NCI-H345 (cell line): ENCODE results near the gene ITPK1.

Source experiments
- DNase-seq: peaks from one replicate; lab custom pipeline; 2025; lab: John Stamatoyannopoulos, UW

ITPK1 gene

DNA sequence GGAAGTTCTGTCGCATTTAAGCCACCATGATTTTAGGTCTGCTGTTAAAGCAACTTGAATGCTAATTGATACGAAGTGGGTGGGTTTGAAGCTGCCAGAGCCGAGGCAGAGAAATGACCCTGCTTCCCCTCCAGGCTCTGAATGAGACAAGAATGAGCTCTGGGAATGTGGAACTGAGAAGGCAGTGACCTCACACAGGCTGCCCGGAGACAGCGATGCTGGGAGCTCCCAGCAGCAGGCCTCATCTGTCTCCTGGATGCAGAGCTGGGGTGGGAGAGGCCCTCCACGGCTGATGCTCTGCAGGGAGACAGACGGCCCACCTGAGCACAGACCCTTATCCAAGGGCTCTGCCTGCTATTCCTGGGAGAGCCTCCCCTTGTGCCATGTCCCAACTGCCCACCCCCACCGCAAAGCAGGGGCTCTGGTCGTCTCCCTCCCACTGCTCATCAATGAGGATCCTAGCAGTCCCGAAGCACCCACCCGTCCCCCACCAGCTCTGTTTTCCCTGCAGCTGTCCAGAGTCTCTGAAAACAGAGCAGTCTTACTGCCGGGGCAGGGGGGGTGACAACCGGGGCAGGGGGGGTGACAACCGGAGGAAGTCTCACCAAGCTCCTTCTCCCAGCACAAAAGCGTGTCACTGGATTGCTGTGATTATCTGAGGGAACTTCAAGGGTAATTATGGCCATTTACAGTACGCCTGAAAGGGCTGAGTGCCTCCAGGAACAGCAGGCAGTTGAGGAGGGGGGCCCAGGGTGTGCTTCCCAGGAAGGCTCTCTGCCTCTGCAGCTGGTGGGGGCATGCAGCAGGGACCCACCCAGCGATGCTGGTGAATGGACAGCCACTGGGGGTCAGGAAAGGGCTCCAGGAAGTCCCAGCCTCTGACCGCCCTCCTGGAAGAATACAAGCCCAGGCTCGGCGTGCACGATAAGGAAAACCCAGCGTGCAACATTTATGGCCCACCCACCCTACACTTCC lies 125.0 kb downstream of the ITPK1 start:
- DNase-seq = no peak

DNA sequence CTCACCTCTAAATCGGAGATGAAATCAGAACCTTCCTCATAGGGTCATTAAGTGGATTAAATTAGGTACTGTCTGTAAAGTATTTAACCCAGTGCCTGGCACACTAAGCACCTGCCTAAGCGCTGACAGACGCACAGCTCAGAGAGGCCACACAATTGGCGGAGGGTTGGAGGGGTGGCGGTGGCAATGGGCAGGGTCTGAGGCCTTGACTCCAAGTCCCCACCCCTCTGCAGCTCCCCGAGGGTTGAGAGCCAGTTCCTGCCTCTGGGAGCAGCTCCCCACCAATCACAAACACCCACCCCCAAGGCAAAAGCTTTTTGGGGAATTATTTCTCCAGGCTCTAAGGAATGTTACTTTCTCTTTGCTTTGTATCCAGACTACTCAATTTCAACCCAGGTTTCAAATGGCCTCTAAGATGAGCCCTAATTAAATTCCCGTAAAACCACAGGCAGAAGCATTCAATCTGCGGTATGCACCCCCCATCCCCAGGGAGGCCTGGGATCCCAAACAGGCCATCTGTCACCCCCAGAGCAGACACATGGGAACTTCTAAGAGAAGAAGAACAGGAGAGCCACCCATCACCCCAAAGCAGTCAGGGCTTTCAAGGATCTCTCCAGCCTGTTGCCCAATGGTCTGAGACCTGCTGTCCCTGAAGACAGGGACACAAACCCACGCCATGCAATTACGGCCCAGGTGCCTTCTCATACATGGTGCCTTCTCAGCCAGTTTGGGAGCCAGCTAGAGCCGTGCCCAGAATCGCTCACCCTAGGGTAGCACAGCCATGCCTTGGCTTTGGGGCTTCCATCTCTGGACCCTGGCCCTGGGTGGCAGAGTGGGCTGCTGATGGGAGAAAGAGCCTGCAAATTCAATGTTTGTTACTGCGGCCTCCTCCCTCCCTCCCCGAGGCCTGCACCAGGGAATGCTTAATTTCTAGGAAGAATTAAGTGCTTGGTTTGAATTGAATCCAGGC lies 126.7 kb downstream of the ITPK1 start:
- no peak for DNase-seq

DNA sequence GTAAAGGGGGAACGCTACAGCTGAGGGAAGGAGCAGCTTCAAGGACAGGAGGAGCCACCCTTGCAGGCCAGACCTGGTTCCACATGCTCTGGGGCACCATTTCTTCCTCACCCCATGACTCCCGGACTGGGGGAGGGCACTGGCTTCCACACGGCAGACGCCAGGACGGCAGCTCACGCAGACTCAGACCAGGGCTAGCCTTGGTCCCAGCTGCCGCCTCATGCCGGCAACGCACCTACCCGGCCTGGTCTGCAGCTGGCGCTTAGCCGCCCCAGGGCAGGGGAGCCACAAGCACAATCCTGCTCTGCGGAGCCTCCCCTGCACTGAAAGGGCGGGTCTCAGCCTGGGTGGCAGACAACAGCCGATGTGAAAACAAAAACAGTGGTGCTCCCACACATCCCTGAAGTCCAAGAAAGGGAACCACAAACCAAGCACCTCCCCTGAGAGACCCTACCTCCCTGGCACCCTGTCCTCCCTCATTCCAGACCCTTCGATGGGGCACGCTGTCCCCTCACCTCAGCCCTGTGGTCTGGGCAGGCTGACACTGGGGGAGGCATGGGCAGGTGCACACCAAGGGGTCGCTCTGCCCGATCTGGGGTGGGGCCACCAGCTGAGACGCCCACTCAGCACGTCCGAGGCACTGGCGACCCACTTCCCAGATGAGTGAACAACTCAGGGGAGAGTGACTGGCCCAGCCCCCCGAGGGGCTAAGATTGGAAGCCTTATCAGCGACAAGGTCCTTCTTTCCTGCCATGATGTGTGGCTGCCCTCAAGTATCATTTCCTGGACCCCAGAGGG lies 127.8 kb downstream of the ITPK1 start:
- DNase-seq = no peak

DNA sequence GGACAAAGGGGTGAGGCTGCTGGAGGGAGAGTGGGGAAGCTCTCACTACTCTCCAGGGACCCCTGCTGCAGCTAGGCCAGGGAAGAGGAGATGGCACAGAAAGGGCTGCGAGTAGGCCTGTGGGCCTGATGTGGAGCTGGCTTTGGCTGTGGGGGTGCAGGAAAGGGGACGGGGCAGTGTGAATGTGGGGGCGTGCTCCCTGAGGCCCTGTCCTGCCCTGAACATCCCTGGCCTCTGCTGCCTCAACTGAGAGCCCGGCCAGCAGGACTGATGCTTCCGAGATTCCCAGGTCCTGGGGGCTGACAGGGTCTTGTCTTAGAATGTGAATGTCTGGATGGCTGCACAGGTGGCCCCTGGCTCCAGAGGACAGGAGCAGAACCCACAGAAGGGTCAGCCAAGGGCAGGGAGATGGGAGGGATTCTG lies 128.6 kb downstream of the ITPK1 start:
- DNase-seq = no peak

DNA sequence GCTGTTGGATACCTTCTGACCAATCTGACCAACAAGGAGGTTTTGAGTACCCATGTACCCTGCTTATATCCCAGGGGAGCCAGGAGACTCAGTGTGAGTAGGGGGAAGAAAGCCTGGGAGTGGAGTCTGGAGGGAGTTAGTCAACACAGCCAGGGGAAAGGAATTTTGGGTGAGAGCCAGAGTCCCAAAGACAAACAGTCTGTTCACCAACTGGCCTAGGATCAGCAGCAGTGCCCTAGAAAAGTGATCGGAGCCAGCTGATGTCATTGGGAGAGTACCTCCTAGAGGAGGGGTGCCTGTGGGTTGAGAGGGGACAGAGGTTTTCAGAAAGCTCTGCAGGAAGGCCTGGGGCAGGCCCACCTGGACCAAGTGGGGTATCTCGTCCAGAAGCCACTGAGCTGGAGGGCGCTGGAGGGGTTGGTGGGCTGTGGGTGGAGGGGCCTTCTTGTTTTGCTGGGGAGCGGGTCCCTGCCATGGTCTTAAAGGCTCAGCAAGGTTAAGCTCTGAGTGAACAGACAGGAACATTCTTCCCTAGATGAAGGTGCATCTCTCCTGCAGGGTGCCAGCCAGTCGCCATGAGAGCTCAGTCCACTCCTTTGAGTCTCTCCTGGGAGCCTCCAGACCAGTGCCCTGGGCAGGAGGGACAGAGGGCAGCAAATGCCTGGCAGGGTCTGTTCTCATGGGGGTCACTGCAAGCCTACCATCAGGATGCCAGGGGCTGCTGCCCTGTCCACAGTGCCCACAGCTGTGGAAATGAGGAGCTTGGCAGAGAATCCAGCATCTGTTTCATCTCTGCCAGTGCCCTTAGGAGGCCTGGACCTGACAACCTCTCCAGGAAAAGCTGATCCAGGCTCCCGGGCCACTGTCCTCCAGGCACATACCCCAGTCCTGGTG lies 129.2 kb downstream of the ITPK1 start:
- DNase-seq = no peak

DNA sequence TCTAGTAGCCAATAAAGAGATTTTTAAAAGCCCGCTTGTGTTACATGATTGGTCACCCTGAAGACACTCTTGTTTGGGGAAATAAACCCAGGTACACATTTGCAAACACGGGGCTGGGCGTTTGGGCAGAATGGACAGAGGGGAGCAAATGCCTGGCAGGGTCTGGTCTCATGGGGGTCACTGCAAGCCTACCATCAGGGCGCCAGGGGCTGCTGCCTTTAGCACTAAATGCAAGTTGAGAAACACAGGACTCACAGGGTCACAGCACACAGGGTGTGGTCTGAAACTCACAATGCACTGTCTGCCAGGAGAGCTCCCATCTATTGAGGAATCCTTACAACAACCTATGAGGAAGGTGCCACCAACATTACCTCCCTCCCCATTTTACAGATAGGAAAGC lies 130.2 kb downstream of the ITPK1 start:
- DNase-seq = no peak

DNA sequence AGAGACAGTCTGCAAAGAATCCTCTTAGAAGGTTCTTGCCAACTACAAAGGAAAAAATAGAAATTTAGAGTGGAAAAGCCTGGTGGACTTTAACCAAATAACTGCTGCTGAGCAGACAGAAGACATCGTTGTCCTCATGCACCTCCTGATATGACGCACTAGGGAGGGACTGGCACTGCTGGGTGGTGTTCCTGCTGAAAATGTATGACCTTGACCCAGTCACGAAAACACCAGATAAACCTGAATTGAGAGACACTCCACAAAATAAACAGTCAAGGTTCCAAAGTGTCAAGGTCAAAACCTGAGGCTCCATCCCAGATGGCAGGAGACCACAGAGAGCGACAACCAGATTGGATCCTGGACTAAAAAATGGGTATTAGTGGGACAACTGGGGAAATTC lies 130.8 kb downstream of the ITPK1 start:
- no peak for DNase-seq

DNA sequence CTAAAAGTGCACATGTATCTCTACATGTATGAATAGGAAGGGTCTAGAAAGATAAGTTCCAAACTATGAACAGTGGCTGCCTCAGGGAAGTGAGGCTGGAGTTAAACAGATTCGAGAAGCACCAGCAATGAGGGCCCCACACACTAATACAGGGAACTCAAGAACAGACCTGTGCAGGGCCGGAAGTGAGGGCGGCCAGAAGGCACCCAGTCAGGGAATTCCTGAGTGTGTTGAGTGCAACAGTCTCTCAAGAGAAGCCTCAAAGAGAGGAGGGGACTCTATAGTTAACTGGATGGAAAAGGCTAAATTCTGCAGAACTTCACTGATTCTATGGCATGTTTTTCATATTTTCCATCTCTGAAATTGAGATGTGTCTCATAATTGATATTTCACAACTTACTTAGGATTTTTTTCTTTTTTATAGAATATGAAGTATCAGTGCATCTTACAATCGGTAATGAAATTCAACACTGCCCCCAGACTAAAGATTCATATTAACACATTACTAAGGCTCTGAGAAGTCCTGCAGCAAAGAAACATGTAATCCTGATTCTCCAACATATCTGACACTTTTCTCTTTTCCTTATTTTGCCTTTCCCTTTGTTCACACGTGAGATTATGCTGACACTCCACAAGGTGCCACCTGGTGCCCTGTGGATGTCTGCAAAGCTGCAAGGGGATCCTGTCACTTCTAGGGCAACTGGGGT lies 131.5 kb downstream of the ITPK1 start:
- no peak for DNase-seq

DNA sequence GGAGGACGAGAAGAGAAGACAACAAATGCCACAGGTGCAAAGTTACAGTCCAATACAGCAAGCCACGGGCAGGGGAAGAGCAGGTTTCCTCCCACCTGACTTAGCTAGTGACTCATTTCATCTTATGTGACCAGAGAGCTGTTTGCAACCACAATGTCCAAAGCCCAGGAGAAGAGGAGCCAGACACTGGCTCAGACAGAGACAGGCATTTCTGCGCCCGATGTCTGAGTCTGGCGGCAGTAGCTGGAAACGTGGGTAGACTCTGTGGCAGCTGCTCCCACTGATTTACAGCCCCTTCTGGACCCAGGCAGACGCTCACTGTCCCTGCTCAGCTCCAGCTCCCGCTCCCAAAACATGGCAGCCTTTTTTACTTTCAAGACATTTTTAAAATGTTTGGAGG lies 132.8 kb downstream of the ITPK1 start:
- DNase-seq = no peak

DNA sequence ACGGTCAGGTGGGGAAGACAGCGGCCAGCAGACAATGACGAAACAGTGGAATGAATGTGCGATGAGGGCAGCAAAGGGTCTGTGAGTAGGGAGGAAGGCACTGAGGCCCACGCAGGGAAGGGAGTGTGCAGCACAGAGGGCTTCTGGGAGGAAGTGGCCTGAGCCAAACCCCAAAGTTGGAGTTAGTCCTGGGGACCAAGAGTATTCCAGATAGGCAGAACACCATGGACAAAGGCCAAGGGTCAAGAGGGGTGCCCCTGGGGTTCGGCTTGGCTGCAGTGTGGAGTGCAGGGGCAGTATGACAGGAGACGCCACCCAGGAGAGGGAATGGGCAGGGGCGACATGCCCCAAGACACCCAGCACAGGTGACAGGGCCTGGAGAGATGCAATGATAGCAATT lies 134.0 kb downstream of the ITPK1 start:
- DNase-seq = no peak

DNA sequence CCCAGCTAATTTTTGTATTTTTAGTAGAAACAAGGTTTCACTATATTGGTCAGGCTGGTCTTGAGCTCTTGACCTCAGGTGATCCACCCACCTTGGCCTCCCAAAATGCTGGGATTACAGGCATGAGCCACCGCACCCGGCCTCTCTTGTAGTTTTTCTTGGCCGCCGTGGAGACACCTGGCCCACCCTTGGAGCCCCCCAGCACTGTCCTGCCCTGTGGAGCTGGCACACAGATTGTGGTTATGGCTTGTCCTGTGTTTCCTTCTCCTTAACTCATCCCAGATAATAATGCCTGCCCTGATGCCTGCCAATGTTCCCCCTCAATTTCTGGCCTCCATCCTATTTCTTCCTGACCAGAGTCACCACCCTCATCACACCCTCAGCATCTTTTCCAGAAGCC lies 134.9 kb downstream of the ITPK1 start:
- DNase-seq = no peak

DNA sequence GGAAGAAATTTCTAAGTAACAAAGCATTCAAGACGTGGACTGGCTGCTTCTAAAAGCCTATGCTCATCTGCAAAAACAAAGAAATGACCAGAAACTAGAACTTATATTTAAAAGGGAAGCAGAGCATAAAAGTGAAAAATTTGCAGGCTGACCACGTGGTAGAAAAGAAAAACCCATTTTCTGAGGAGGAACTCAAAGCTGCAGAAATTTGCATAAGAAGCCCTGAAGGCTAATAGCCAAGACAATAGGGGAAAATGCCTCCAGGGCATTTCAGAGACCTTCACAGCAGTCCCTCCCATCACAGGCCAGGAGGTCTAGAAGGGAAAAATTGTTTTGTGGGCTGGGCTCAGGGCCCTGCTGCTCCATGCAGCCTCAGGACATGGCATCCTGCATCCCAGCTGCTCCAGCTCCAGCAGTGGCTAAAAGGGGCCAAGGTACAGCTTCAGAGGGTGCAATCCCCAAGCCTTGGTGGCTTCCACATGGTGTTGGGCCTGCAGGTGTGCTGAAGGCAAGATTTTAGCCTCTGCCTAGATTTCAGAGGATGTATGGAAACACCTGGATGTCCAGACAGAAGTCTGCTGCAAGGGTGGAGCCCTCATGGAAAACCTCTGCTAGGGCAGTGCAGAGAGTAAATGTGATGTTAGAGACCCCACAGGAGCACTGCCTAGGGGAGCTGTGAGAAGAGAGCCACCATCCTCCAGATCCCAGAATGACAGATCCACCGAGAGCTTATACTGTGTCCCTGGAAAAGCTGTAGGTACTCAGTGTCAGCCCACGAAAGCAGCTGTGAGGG lies 137.3 kb downstream of the ITPK1 start:
- no peak for DNase-seq

DNA sequence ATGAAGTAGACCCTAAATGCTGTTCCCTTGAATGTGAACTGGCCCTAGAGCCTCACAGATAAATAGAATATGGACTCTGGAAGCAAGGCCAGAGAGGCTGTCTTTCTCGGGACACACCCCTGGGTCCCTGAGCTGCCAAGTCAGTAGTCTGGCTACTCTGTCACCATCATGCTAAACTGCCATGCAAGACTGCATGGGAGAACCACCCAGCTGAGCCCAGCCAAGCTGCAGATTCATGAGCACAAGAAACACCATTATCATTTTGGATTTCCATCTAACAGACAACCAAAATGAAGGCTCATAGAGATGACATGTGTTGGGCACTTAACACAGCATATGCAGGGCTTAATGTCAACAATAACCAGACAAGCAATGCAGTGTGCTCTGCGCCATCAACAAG lies 139.5 kb downstream of the ITPK1 start:
- no peak for DNase-seq

DNA sequence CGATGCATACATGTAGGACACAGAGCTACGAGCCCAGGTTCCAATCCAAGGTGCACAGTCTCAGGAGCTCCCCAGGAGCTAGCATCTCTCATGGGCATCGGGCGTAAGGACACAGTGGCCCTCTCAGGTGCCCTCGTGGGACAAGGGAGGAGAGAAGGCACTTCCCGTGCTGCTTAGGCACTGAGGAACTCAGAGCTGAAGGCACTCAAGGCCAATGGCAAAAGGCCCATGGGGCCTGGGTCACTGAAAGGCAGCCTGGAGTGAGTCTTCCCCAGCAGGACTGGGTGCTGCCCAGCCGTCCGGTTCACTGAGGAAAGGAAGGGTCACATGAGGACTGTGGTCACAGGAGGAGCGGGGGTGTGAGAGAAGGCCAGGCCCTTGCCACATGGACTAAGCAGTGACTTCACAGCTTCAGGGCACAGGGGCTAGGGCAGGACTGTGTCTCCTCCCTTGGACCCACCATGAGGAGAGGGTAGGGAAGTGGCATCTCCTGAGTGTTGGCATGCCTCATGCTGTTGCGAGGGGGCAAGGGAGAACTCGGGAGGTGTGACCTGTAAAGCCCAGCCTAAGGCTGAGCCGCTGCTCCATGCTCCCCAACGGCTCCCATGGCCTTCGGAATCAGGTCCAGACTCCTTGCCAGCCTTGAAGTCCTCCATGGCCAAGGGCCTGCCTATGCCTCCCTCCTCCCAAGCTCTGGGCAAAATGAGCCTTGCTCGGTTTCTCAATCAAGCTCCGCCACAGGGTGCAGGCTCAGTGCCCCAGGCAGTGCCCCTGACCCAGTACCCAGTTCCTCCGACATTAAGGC lies 141.0 kb downstream of the ITPK1 start:
- DNase-seq = no peak

DNA sequence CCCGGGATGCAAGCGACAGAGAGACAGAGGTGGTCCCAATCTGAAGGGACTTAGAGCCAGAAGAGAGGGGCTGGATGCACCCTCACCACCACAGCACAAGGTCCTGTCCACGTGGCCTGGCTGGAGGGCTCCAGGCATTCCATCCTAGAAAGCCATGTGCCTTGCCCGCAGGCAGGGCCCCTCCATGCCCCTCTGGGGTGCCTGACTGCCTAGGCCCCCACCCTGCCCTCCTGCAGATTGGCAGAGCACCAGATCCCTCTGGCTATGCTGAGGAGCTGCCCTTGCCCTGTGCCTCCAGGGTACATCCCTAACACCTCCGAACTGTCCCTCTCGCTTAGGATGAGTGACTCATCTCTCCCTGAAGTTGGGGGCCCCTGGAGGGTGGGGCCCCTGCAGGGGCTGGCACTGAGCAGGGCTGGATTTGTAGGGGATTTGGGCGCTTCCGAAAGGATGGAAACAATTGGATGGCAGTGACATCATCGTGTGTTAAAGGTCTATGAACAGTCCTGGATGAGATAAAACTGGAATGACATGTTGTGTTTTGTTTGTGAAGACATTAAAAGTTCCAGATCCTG lies 141.8 kb downstream of the ITPK1 start:
- no peak for DNase-seq

DNA sequence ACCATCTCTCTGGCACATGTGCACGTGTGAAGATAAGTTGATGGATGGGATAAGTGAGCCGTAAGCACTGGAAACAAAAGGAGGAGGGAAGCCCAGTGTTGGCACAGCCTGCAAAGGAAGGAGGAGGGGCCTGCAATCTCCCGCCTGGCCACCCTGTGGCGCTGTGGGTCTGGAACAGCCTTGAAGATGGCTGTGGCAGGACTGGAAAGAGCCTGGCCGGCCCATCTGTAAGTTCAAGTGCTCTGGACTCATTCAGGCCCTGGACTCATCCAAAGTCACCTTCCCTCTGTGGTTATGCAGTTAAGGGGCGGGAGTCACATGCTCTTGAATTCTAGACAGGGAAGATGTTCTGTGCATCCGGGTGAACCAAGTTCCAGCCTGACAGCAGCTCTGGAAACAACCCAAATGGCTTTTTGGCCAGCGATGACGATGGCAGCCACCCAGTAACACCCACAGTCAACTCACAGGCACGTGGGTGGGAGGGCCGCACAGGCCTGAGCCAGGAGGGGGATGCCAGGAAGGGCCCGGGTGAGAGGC lies 142.4 kb downstream of the ITPK1 start:
- peak; percentile 54 for DNase-seq

DNA sequence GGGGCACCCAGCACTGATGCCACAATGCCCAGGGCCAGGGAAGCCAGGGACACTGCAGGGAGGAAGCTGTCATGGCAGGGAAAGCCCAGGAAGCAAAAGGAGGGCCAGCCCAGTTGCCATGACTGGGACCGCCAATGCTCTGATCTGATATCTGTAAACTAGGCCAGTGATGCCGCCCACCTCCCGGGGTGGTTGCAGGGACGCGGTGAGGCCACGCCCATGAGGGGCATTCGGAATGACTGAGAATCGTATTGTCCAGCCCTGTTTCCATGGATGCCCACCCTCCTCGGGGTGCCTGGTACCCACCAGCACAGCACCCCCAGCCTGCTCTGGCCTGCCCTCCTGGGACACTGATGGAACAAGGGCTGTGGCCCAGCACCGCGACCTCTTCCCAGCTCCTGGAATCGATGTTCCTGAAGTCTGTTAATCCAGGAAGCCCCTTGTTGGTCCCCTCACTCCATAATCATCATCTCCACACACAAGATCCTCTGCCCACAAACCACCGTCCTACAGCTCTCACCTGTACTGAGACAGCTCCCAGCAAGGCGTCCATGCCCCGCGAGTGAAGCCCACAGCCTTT lies 144.0 kb downstream of the ITPK1 start:
- no peak for DNase-seq

DNA sequence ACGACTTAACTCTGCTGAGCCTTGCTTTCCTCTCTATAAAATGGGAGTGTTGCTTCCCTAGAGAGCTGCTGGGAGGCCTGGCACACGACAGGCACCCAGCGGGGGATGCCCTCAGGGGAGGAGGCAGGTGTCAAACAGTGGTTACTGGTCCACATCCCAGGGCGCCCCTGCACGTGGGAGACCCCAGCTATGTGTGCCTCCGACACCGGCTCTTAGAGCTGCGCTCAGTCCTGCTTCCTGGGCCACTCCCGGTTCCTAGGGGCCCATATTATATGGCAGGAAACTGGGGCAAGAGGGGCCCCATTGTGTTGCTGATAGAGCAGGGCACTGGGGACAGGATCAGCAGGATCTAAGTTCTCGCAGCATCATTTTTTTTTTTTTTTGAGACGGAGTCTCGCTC lies 145.5 kb downstream of the ITPK1 start:
- DNase-seq = peak; percentile 58
